CD4-positive, alpha-beta T cell (primary cell): ENCODE results near the gene C14orf180. TPM values are rescaled to one million over a fixed set of nuclear protein-coding genes. Genes with fewer than 3 reads are reported as not detected.

ENCODE experiments used
- ATAC-seq: fragments of 200-7000 bp; cut with Tn5 transposase; one replicate; pipeline ENCODE4 v1.10.0; 2022; ENCODE audit warnings: mild to moderate bottlenecking; ENCODE audit not compliant: poor library complexity
- CTCF ChIA-PET: fragments of 350-600 bp; sonication (Branson Sonifier 250); formaldehyde crosslinking; loops from one replicate; lab custom pipeline; 2021; ENCODE audit warnings: antibody characterized with exemption, inconsistent platforms; lab: Charles Lee
- POLR2A ChIA-PET: fragments of 350-600 bp; sonication (Branson Sonifier 250); formaldehyde crosslinking; loops from one replicate; lab custom pipeline; 2021; ENCODE audit warnings: antibody characterized with exemption, inconsistent platforms; lab: Charles Lee
- DNase-seq, 14 experiments: peaks; one replicate each; pipeline ENCODE4 v3.0.0-alpha.2; 2013 to 2020; ENCODE audit warnings: mixed read lengths in 2 of 14
- H3K27ac ChIP-seq, 2 donors: one replicate each; pipeline versions ENCODE4 v1.5.1 to v1.7.0; 2013; ENCODE audit warnings: low read length in 2 of 2, low read depth in 1 of 2, mild to moderate bottlenecking in 1 of 2
- H3K27me3 ChIP-seq, 2 experiments: 1 replicate in 1 of 2; 2 replicates in 1 of 2; pipeline versions ENCODE4 v1.6.1 to v1.7.0; 2013; ENCODE audit warnings: low read length in 2 of 2, control low read depth in 1 of 2, mild to moderate bottlenecking in 1 of 2, moderate library complexity in 1 of 2; ENCODE audit not compliant: insufficient read depth in 2 of 2, control insufficient read depth in 1 of 2
- H3K36me3 ChIP-seq: one replicate; pipeline ENCODE4 v1.6.1; 2013; ENCODE audit warnings: low read length, control low read depth; ENCODE audit not compliant: insufficient read depth
- H3K4me1 ChIP-seq: one replicate; pipeline ENCODE4 v1.6.1; 2013; ENCODE audit warnings: low read length, control low read depth; ENCODE audit not compliant: insufficient read depth
- H3K4me3 ChIP-seq: one replicate; pipeline ENCODE4 v1.5.1; 2013; ENCODE audit warnings: mild to moderate bottlenecking, low read length, moderate library complexity
- H3K9me3 ChIP-seq, 2 experiments: 1 replicate in 1 of 2; 2 replicates in 1 of 2; pipeline versions ENCODE4 v1.6.1 to v1.7.0; 2013; ENCODE audit warnings: low read length in 2 of 2, mild to moderate bottlenecking in 2 of 2, control low read depth in 1 of 2, moderate library complexity in 1 of 2; ENCODE audit not compliant: control insufficient read depth in 1 of 2, insufficient read depth in 1 of 2
- H3K27ac Mint-ChIP-seq: one replicate; pipeline ENCODE4 v1.8.0; 2020; ENCODE audit warnings: mixed read lengths
- H3K27me3 Mint-ChIP-seq: one replicate; pipeline ENCODE4 v1.8.0; 2021; ENCODE audit warnings: mixed read lengths
- H3K36me3 Mint-ChIP-seq: one replicate; pipeline ENCODE4 v1.8.0; 2021; ENCODE audit warnings: low read depth, mixed read lengths
- H3K4me1 Mint-ChIP-seq: one replicate; pipeline ENCODE4 v1.8.0; 2021; ENCODE audit warnings: low read depth, mixed read lengths
- H3K4me3 Mint-ChIP-seq: one replicate; pipeline ENCODE4 v1.8.0; 2020; ENCODE audit warnings: mild to moderate bottlenecking, mixed read lengths
- H3K9me3 Mint-ChIP-seq: one replicate; pipeline ENCODE4 v1.8.0; 2020; ENCODE audit warnings: mixed read lengths
- intact Hi-C, 2 experiments: fragments of 100-400 bp; cut with DNase I in 1 of 2; cut with micrococcal nuclease in 1 of 2; formaldehyde crosslinking; loops; one replicate each; pipeline versions ENCODE4 v1.15.1 to v1.9.0; 2023 to 2025; cut with DNase I, micrococcal nuclease
- total RNA-seq, 174 experiments: library from RNA in 2 of 174; stranded (reverse) in 2 of 174; gene quantifications; one replicate each; pipeline ENCODE4 v1.2.3 and lab custom pipeline; 2021 to 2026
- TF ChIP-seq, protein P1 (sequence below): fragments of 200-600 bp; IDR thresholded peaks from one replicate; pipeline ENCODE4 v1.8.0; 2022; ENCODE audit warnings: antibody characterized with exemption, mild to moderate bottlenecking

The C14orf180 gene
- total RNA-seq, 2 experiments from 2014 or later, result not detected

DNA sequence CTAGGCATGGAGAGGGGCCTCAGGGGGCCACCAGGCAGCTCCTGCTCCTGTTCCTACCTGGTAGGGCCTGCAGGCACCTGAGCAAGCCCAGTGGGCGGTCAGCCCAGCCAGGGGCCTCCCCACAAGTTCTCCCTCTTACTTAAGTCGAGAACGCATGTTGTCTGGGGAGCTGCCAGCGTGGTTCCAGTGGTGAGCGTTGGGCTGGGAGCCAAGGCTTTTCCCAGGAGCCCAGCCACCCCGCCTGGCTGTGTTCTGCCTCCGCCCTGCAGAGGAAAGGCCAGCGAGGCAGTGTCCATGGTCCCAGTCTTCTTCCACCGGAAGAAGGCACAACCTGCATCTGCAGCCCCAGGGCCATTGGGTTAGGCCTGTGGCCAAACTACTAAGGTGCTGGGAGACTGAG lies 1.4 kb downstream of the C14orf180 start:
- H3K27ac ChIP-seq, result no peak overlapping the region
- peaks cover 5% of the 10 kb centered on the region for H3K27me3 Mint-ChIP-seq
- H3K9me3 ChIP-seq, result peaks cover 0 to 7% of the 10 kb centered on the region in 2 experiments
- no peak for ATAC-seq
- CTCF ChIA-PET, result no interaction called here
- H3K36me3 Mint-ChIP-seq, result no peaks in the 10 kb centered on the region
- TF ChIP-seq, protein P1, sequence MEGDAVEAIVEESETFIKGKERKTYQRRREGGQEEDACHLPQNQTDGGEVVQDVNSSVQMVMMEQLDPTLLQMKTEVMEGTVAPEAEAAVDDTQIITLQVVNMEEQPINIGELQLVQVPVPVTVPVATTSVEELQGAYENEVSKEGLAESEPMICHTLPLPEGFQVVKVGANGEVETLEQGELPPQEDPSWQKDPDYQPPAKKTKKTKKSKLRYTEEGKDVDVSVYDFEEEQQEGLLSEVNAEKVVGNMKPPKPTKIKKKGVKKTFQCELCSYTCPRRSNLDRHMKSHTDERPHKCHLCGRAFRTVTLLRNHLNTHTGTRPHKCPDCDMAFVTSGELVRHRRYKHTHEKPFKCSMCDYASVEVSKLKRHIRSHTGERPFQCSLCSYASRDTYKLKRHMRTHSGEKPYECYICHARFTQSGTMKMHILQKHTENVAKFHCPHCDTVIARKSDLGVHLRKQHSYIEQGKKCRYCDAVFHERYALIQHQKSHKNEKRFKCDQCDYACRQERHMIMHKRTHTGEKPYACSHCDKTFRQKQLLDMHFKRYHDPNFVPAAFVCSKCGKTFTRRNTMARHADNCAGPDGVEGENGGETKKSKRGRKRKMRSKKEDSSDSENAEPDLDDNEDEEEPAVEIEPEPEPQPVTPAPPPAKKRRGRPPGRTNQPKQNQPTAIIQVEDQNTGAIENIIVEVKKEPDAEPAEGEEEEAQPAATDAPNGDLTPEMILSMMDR, result no peak
- H3K27me3 ChIP-seq, result peaks cover 5% of the 10 kb centered on the region in 2 experiments
- intact Hi-C loops, result no loop called here
- H3K27ac Mint-ChIP-seq, result no peak overlapping the region
- no peaks in the 10 kb centered on the region for H3K4me1 Mint-ChIP-seq
- no peaks in the 10 kb centered on the region for H3K9me3 Mint-ChIP-seq
- H3K4me3 Mint-ChIP-seq, result no peak overlapping the region
- POLR2A ChIA-PET, result no interaction called here
- no peak overlapping the region for H3K4me3 ChIP-seq
- H3K4me1 ChIP-seq, result no peaks in the 10 kb centered on the region
- no peaks in the 10 kb centered on the region for H3K36me3 ChIP-seq
- no peak for DNase-seq

DNA sequence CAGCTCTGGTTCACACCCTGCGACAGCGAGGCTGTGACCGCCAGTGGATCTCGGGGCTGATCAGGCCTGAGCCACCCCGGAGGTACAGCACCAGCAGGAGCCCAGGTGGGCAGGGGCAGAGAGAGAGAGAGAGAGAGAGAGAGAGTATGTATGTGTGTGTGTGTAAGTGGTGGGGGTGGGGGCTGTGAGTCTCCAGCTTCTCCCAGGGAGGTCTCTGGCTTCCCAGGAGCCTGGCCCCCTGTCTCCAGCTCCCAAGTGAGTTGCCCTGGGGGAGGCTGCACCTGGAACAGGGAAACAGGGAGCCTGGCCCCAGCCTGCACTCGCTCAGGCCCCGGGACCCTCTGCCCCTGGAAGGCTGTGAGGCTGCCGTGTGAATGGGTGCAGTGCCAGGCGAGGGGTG lies 2.0 kb downstream of the C14orf180 start:
- POLR2A ChIA-PET, result no interaction called here
- H3K4me3 ChIP-seq, result no peak overlapping the region

DNA sequence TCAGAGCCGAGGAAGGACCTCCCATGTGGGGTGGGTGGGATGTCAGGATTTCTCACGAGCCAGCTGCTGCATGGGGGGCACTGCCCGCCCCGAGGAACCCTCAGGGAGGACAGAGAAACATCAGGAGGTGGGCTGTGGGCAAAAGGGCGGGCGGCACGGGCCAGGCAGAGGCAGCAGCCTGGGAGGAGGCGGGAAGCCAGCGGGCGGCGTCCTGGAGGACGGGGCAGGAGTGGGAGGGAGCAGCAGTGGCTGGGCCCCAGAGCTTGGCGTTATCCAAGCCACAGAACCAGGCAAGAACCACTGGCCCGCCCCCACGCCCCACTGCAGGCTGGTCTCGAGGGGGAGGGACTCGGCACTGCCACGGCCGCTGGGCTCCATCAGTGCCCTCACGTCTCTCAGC lies 2.4 kb downstream of the C14orf180 start:
- no peak overlapping the region for H3K27ac Mint-ChIP-seq
- no peaks in the 10 kb centered on the region for H3K4me1 Mint-ChIP-seq
- Histone ChIP-seq H3K4me1 (no peaks in the 10 kb centered on the region), H3K27ac (no peak overlapping the region), H3K27me3 (peaks cover 0 to 5% of the 10 kb centered on the region in 2 experiments), H3K9me3 (no peaks in the 10 kb centered on the region), H3K36me3 (no peaks in the 10 kb centered on the region), H3K4me3 (no peak overlapping the region)
- ChIA-PET POLR2A (no interaction called here), CTCF (no interaction called here)
- DNase-seq (no peak), ATAC-seq (no peak)
- peaks cover 9% of the 10 kb centered on the region for H3K27me3 Mint-ChIP-seq
- no peaks in the 10 kb centered on the region for H3K36me3 Mint-ChIP-seq
- no peak overlapping the region for H3K4me3 Mint-ChIP-seq
- intact Hi-C loops, result no loop called here
- TF ChIP-seq, protein P1, result no peak
- H3K9me3 Mint-ChIP-seq, result no peaks in the 10 kb centered on the region

More for the DNA sequence above, 2.0 kb downstream of the C14orf180 start:
- DNase-seq (no peak), ATAC-seq (no peak)
- H3K9me3 ChIP-seq, result peaks cover 0 to 3% of the 10 kb centered on the region in 2 experiments
- H3K36me3 ChIP-seq, result no peaks in the 10 kb centered on the region
- Mint-ChIP-seq H3K9me3 (no peaks in the 10 kb centered on the region), H3K27me3 (peaks cover 9% of the 10 kb centered on the region), H3K4me1 (no peaks in the 10 kb centered on the region), H3K4me3 (no peak overlapping the region), H3K36me3 (no peaks in the 10 kb centered on the region), H3K27ac (no peak overlapping the region)
- H3K27me3 ChIP-seq, result peaks cover 3 to 5% of the 10 kb centered on the region in 2 experiments
- intact Hi-C loops, result no loop called here
- TF ChIP-seq, protein P1, result no peak
- CTCF ChIA-PET, result no interaction called here
- no peak overlapping the region for H3K27ac ChIP-seq
- no peaks in the 10 kb centered on the region for H3K4me1 ChIP-seq
